Measurements from ENCODE around the gene RSBN1L.

DNA sequence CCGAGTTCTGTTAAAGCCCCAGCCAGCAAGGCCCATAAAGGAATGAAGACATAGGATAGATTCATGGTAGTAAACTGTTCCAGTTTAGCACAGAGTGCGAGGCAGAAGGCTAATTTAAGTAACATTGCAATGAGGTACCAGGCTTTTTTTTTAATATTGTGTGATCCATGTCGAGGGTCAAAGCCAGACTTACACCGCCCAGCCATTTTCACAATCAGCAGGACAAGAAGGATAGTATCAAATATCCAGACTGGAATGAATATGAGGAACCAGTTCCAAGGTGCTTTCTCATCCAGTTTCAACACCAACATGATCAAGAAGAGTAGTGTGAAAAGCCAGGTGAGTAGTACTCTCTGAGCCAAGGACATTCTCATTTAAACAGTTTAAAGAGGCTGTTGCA lies 97.7 kb downstream of the RSBN1L start:
- TF ChIP-seq, protein P1, sequence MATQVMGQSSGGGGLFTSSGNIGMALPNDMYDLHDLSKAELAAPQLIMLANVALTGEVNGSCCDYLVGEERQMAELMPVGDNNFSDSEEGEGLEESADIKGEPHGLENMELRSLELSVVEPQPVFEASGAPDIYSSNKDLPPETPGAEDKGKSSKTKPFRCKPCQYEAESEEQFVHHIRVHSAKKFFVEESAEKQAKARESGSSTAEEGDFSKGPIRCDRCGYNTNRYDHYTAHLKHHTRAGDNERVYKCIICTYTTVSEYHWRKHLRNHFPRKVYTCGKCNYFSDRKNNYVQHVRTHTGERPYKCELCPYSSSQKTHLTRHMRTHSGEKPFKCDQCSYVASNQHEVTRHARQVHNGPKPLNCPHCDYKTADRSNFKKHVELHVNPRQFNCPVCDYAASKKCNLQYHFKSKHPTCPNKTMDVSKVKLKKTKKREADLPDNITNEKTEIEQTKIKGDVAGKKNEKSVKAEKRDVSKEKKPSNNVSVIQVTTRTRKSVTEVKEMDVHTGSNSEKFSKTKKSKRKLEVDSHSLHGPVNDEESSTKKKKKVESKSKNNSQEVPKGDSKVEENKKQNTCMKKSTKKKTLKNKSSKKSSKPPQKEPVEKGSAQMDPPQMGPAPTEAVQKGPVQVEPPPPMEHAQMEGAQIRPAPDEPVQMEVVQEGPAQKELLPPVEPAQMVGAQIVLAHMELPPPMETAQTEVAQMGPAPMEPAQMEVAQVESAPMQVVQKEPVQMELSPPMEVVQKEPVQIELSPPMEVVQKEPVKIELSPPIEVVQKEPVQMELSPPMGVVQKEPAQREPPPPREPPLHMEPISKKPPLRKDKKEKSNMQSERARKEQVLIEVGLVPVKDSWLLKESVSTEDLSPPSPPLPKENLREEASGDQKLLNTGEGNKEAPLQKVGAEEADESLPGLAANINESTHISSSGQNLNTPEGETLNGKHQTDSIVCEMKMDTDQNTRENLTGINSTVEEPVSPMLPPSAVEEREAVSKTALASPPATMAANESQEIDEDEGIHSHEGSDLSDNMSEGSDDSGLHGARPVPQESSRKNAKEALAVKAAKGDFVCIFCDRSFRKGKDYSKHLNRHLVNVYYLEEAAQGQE (IDR thresholded peaks at IDR 0.05; ENCODE audit: insufficient read depth in 1 of 2, low read depth in 2 of 2, low read length in 2 of 2) = no peak
- TF ChIP-seq POLR2AphosphoS5 (IDR thresholded peaks at IDR 0.05; ENCODE audit: low read depth, low read length) = no peak
- TF ChIP-seq SIN3A (IDR thresholded peaks at IDR 0.05; ENCODE audit: borderline replicate concordance, insufficient read depth, low read length) = no peak
- no peak for TF ChIP-seq TAF1 (IDR thresholded peaks at IDR 0.05; ENCODE audit: borderline replicate concordance, insufficient read depth, low read length)
- no peak for TF ChIP-seq FOXP2 (optimal IDR thresholded peaks at IDR 0.05; ENCODE audit: borderline replicate concordance, extremely low read depth, extremely low read length, insufficient read depth)
